Ramos (cell line): ENCODE data around the gene LBP.
"Not testable (repeated sequence)": the region's sequence is repeated elsewhere in the genome, so short reads cannot be mapped to it uniquely, and the experiment has no call there.

Experiments
- in situ Hi-C: fragments of 300-500 bp; cut with MboI; formaldehyde crosslinking; loops from one replicate; pipeline ENCODE4 v1.14.3; 2022; ENCODE audit warnings: low sequenced_read_pairs; ENCODE audit not compliant: unreplicated experiment

LBP gene

DNA sequence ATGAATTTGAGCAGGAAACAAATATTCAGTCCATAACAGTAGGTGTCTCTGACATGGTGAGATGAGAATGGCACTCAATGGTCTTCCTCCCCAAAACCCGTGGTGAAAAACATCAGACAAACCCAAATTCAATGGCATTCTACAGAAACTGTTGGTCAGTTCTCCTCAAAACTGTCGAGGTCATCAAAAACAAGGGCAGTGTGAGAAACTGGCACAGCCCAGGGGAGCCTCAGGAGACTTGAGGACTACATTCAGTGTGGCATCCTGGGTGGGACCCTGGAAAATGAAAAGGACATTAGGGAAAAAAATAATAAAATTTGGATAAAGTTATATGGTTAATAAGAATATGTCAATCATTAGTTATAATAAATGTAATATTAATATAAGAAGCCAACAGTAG is 40.6 kb downstream of the LBP start:
- in situ Hi-C loops, result no loop called here

- in situ Hi-C loops, result no loop called here
These were observed 41.7 kb downstream of the LBP start for GRCh38 chr20:38387953-38388352.

DNA sequence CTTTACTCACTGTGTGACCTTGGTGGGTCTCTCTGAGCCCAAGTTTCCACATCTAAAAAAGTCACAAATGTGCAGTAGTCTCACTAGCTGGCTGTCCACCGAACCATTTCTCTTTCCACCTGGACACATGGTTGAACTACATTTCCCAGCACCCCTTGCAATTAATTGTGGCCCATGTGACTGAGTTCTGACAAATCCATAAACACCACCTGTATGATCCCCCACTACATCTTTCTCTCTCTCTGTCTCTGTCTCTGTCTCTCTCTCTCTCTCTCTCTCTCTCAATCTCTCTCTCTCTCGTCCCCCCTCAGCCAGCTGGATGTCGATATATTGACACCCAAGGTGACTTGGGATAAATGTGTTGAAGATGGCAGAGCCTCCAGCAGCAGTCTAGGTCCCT is 46.1 kb downstream of the LBP start:
- in situ Hi-C loops, result no loop called here

GRCh38 chr20:38393259-38393658 is 47.0 kb downstream of the LBP start:
- in situ Hi-C loops, result no loop called here

DNA sequence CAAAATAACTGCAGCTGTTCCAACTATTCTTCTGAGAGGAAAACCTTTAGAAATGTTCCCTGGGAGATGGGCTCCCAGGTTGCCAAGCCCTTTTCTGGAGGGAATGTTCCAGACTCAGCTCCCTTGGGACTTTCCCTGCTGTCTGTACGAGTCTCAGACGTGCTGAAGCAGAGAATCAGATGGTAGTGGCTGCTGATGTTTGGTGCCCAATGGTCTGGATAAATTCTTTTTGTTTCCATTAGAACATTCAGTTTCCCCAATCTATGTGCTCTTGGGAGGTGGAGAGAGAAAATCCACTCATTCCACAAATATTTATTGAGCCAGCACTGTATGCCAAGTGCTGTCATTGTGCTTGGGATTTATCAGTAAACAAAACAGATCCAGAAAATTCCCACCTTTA is 48.9 kb downstream of the LBP start:
- in situ Hi-C loops, result no loop called here

GRCh38 chr20:38395751-38396395 is 49.6 kb downstream of the LBP start:
- in situ Hi-C loops, result not testable (repeated sequence)

- in situ Hi-C loops, result no loop called here
These were observed 55.8 kb downstream of the LBP start for GRCh38 chr20:38402089-38402488.

GRCh38 chr20:38402816-38403215 is 56.5 kb downstream of the LBP start:
- in situ Hi-C loops, result no loop called here

DNA sequence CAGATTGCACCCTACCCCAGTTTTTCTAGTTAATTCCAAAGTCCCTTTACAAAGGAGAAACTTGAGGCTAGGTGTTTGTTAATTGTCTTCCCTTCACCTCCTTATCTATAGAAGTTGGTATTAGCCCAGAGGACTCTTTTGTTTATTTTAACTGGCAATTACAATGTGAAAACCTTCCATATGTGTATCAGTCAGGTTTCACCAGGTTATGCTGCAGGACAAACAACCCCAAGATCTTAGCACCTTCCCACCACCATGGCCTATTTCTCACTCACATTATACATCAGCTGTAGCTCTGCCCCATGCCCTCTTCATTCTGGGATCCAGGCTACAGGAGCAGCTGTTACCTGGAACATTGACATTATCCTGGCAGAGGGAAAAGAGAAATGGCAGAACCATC is 57.7 kb downstream of the LBP start:
- in situ Hi-C loops, result no loop called here

GRCh38 chr20:38405132-38405531 is 58.9 kb downstream of the LBP start:
- in situ Hi-C loops, result no loop called here

DNA sequence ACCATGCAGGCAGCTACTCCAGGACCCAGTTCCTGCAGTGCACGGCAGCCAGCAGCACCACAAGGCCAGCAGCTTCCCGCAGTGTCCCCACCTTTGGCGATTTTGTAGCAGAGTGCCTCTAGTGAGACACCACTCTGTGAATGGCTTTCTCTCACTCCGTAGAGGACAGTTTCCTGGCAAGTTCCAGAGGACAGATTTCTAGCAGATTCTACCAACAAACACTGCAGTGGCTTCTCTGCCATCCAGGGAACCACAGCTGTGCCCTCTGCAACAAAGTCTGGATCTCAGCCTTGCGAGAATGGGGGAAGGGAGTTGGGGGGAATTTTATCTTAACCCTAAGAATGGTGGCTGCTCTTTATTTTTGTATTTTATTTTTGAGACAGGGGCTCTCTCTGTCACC is 60.2 kb downstream of the LBP start:
- in situ Hi-C loops, result no loop called here

- in situ Hi-C loops, result no loop called here
These were observed 61.0 kb downstream of the LBP start for GRCh38 chr20:38407321-38407720.

- in situ Hi-C loops, result not testable (repeated sequence)
These were observed 61.5 kb downstream of the LBP start for GRCh38 chr20:38407822-38408221.

DNA sequence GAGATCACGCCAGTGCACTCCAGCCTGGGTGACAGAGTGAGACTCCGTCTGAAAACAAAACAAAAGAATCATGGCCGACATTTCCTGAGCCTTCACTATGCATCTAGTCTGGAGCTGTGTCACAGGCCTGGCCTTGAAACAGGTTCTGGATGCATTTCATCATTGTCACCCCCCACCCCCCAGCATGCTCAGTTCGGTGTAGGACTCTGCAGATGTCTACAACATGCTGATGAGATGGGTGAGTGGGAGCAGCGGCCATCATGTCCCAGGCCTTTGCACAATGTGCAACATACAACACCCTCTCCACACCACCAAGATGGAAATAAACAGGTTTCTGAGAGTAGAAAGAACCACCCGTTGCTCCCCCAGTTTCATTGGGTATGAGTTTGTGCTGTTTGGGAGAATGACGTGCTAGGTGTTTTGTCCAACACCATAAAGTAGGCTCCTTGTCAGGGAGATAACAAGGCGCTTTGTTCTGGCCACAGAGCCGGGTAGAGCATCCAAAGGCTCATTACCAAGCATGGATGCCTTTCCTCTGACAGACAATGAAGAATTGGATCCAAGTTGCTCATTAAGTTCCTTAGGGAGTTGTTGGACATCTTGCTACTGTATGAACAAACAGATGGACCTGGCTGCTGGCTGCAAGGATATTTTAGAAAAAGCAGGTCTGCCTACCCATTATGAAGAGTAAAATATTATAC is 66.7 kb downstream of the LBP start:
- in situ Hi-C loops, result no loop called here

- in situ Hi-C loops, result no loop called here
These were observed 68.6 kb downstream of the LBP start for GRCh38 chr20:38414769-38415450.

DNA sequence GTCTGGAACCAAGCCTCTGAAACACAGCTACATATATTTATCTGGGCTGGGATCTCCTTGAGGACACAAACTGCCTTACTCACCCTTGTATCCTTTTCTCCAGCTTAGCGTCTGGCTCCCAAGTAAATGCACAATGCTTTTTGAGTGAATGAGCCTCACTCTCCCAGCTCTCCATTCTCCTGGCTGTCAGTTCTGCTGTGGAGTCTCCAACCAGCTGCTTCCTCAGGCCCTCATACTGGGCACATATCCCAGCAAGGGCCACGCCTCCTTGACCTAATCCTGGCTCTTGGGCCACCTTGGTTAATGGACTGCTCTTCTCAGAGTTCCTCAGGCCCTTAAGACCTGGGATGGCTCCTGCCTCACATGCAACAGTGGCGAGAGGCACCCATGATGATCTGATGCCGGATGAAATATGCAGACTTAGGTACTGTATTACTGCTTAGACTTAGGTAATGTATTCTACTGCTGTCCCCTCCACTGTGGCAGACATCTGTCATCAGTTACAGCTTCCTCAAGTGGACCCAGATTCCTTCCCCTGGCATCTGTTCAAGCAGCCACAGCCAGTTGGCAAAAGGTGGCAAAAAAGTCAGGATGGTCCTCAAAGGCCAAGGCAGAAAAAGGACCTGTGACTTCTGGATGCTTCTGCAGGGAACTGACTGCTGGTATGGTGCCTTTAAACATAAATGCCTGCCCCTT is 72.4 kb downstream of the LBP start:
- in situ Hi-C loops, result no loop called here

- in situ Hi-C loops, result no loop called here
These were observed 74.3 kb downstream of the LBP start for GRCh38 chr20:38420388-38421085.

- in situ Hi-C loops, result no loop called here
These were observed 75.6 kb downstream of the LBP start for GRCh38 chr20:38421915-38422314.

DNA sequence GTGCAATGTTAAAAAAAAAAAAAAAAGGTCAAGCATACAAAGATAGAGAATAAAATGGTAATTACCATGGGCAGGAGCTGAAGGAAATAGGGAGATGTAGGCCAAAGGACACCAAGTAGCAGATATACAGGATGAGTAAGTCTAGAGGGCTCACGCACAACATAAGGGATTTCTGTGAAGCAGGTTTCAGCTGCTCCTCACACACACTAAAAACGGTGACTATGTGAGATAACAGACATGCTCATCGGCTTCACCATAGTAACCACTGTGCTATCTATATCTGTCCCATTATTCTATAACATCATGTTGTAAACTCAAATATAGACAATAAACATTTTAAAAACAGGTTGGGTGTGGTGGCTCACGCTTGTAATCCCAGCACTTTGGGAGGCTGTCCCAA is 77.3 kb downstream of the LBP start:
- in situ Hi-C loops, result no loop called here

GRCh38 chr20:38424401-38424800 is 78.1 kb downstream of the LBP start:
- in situ Hi-C loops, result no loop called here
